Activated naive CD4-positive, alpha-beta T cell treated with anti-CD3 and anti-CD28 coated beads, Interleukin-2, amount 10 ng/mL, durations not matched to agents 7 days and 5 days (primary cell): ENCODE data around the gene METTL25.

ENCODE experiments used
- CTCF ChIA-PET: fragments of 350-600 bp; sonication (Branson Sonifier 250); formaldehyde crosslinking; loops from one replicate; lab custom pipeline; 2021; ENCODE audit warnings: antibody characterized with exemption; lab: Charles Lee
- DNase-seq: peaks from one replicate; pipeline ENCODE4 v3.0.0-alpha.2; 2020
- H3K27ac Mint-ChIP-seq: one replicate; pipeline ENCODE4 v1.8.0; 2021; ENCODE audit warnings: mild to moderate bottlenecking, moderate library complexity, mixed read lengths
- H3K27me3 Mint-ChIP-seq: one replicate; pipeline ENCODE4 v1.8.0; 2021; ENCODE audit warnings: mild to moderate bottlenecking, mixed read lengths
- H3K36me3 Mint-ChIP-seq: one replicate; pipeline ENCODE4 v1.8.0; 2021; ENCODE audit warnings: mixed read lengths
- H3K4me1 Mint-ChIP-seq: one replicate; pipeline ENCODE4 v1.8.0; 2021; ENCODE audit warnings: mixed read lengths
- H3K4me3 Mint-ChIP-seq: one replicate; pipeline ENCODE4 v1.8.0; 2021; ENCODE audit warnings: mild to moderate bottlenecking, moderate library complexity, mixed read lengths
- H3K9me3 Mint-ChIP-seq: one replicate; pipeline ENCODE4 v1.8.0; 2021; ENCODE audit warnings: mixed read lengths

The METTL25 gene

GRCh38 chr12:82510386-82510785 is 152.1 kb downstream of the METTL25 start:
- CTCF ChIA-PET = no interaction called here
- H3K27ac Mint-ChIP-seq = no peak overlapping the region
- H3K4me3 Mint-ChIP-seq = no peak overlapping the region

GRCh38 chr12:82514880-82515279 is 156.6 kb downstream of the METTL25 start:
- CTCF ChIA-PET = interaction anchor here (0.6 kb wide), 1 partner anchor 479 kb away, joined by 3 read pairs; no protein-coding TSS in a partner anchor

More at GRCh38 chr12:82510386-82510785, 152.1 kb downstream of the METTL25 start:
- DNase-seq = no peak
- H3K4me1 Mint-ChIP-seq = no peaks in the 10 kb centered on the region
- no peaks in the 10 kb centered on the region for H3K36me3 Mint-ChIP-seq
- H3K27me3 Mint-ChIP-seq = no peaks in the 10 kb centered on the region
- no peaks in the 10 kb centered on the region for H3K9me3 Mint-ChIP-seq

GRCh38 chr12:82515652-82516051 is 157.3 kb downstream of the METTL25 start:
- no peaks in the 10 kb centered on the region for H3K36me3 Mint-ChIP-seq
- H3K4me1 Mint-ChIP-seq = no peaks in the 10 kb centered on the region
- H3K9me3 Mint-ChIP-seq = no peaks in the 10 kb centered on the region
- H3K27ac Mint-ChIP-seq = no peak overlapping the region
- no peak for DNase-seq
- H3K27me3 Mint-ChIP-seq = no peaks in the 10 kb centered on the region
- CTCF ChIA-PET = no interaction called here
- no peak overlapping the region for H3K4me3 Mint-ChIP-seq

More at GRCh38 chr12:82514880-82515279, 156.6 kb downstream of the METTL25 start:
- DNase-seq = no peak
- Mint-ChIP-seq H3K9me3 (no peaks in the 10 kb centered on the region), H3K36me3 (no peaks in the 10 kb centered on the region), H3K4me1 (no peaks in the 10 kb centered on the region), H3K27me3 (no peaks in the 10 kb centered on the region), H3K4me3 (no peak overlapping the region), H3K27ac (no peak overlapping the region)

GRCh38 chr12:82517027-82517426 is 158.7 kb downstream of the METTL25 start:
- Mint-ChIP-seq H3K36me3 (no peaks in the 10 kb centered on the region), H3K27ac (no peak overlapping the region), H3K4me1 (no peaks in the 10 kb centered on the region), H3K9me3 (no peaks in the 10 kb centered on the region), H3K4me3 (no peak overlapping the region), H3K27me3 (no peaks in the 10 kb centered on the region)
- CTCF ChIA-PET = no interaction called here
- no peak for DNase-seq

GRCh38 chr12:82517808-82518207 is 159.5 kb downstream of the METTL25 start:
- Mint-ChIP-seq H3K27me3 (no peaks in the 10 kb centered on the region), H3K36me3 (no peaks in the 10 kb centered on the region), H3K4me1 (no peaks in the 10 kb centered on the region), H3K9me3 (no peaks in the 10 kb centered on the region), H3K27ac (no peak overlapping the region), H3K4me3 (no peak overlapping the region)
- no peak for DNase-seq
- CTCF ChIA-PET = interaction anchor here (0.7 kb wide), 1 partner anchor 13 kb away, joined by 3 read pairs; no protein-coding TSS in a partner anchor

- H3K4me3 Mint-ChIP-seq = no peak overlapping the region
- no peaks in the 10 kb centered on the region for H3K9me3 Mint-ChIP-seq
- no peak for DNase-seq
- H3K36me3 Mint-ChIP-seq = no peaks in the 10 kb centered on the region
- H3K27ac Mint-ChIP-seq = no peak overlapping the region
- CTCF ChIA-PET = interaction anchor here (1.2 kb wide), 1 partner anchor 166 kb away, joined by 3 read pairs; no protein-coding TSS in a partner anchor
- H3K4me1 Mint-ChIP-seq = no peaks in the 10 kb centered on the region
- H3K27me3 Mint-ChIP-seq = no peaks in the 10 kb centered on the region
Observed at GRCh38 chr12:82519510-82519909, 161.2 kb downstream of the METTL25 start.

- Mint-ChIP-seq H3K36me3 (no peaks in the 10 kb centered on the region), H3K27ac (no peak overlapping the region), H3K27me3 (no peaks in the 10 kb centered on the region), H3K4me1 (no peaks in the 10 kb centered on the region), H3K9me3 (no peaks in the 10 kb centered on the region), H3K4me3 (no peak overlapping the region)
- DNase-seq = no peak
- CTCF ChIA-PET = interaction anchor here (0.6 kb wide), 1 partner anchor 374 kb away, joined by 3 read pairs; no protein-coding TSS in a partner anchor
Observed at GRCh38 chr12:82522285-82522684, 164.0 kb downstream of the METTL25 start.

GRCh38 chr12:82522762-82523161 is 164.4 kb downstream of the METTL25 start:
- H3K36me3 Mint-ChIP-seq = no peaks in the 10 kb centered on the region
- no peak overlapping the region for H3K27ac Mint-ChIP-seq
- CTCF ChIA-PET = no interaction called here
- H3K4me3 Mint-ChIP-seq = no peak overlapping the region
- no peak for DNase-seq
- H3K4me1 Mint-ChIP-seq = no peaks in the 10 kb centered on the region
- no peaks in the 10 kb centered on the region for H3K27me3 Mint-ChIP-seq
- H3K9me3 Mint-ChIP-seq = no peaks in the 10 kb centered on the region

GRCh38 chr12:82523996-82524395 is 165.7 kb downstream of the METTL25 start:
- Mint-ChIP-seq H3K27me3 (no peaks in the 10 kb centered on the region), H3K27ac (no peak overlapping the region), H3K9me3 (no peaks in the 10 kb centered on the region), H3K4me1 (no peaks in the 10 kb centered on the region), H3K4me3 (no peak overlapping the region), H3K36me3 (no peaks in the 10 kb centered on the region)
- CTCF ChIA-PET = no interaction called here
- no peak for DNase-seq

GRCh38 chr12:82524641-82525040 is 166.3 kb downstream of the METTL25 start:
- CTCF ChIA-PET = no interaction called here
- Mint-ChIP-seq H3K27ac (no peak overlapping the region), H3K9me3 (no peaks in the 10 kb centered on the region), H3K4me1 (no peaks in the 10 kb centered on the region), H3K4me3 (no peak overlapping the region), H3K36me3 (no peaks in the 10 kb centered on the region), H3K27me3 (no peaks in the 10 kb centered on the region)
- DNase-seq = no peak

GRCh38 chr12:82525616-82526015 is 167.3 kb downstream of the METTL25 start:
- CTCF ChIA-PET = no interaction called here
- Mint-ChIP-seq H3K4me1 (no peaks in the 10 kb centered on the region), H3K27ac (no peak overlapping the region), H3K36me3 (no peaks in the 10 kb centered on the region), H3K9me3 (no peaks in the 10 kb centered on the region), H3K4me3 (no peak overlapping the region), H3K27me3 (no peaks in the 10 kb centered on the region)
- no peak for DNase-seq

- DNase-seq = no peak
- CTCF ChIA-PET = no interaction called here
- H3K9me3 Mint-ChIP-seq = no peaks in the 10 kb centered on the region
- no peak overlapping the region for H3K4me3 Mint-ChIP-seq
- H3K27ac Mint-ChIP-seq = no peak overlapping the region
- no peaks in the 10 kb centered on the region for H3K4me1 Mint-ChIP-seq
- H3K36me3 Mint-ChIP-seq = no peaks in the 10 kb centered on the region
- no peaks in the 10 kb centered on the region for H3K27me3 Mint-ChIP-seq
Observed at GRCh38 chr12:82527165-82527780, 168.9 kb downstream of the METTL25 start.
